H1 (cell line): Measurements from ENCODE around the gene CELSR1. TPM values are rescaled to one million over a fixed set of nuclear protein-coding genes. Genes with fewer than 3 reads are reported as not detected.

Experiments used
- KDM1A ChIP-seq: fragments of 200-600, 300-600 bp; sonication (generic); IDR thresholded peaks from 2 replicates; pipeline ENCODE4 v1.7.1; 2016; ENCODE audit warnings: mild to moderate bottlenecking, low read length, borderline replicate concordance
- RBBP5 ChIP-seq: IDR thresholded peaks from 2 replicates; pipeline ENCODE4 v1.7.1; 2012; ENCODE audit warnings: low read depth, mild to moderate bottlenecking, inconsistent platforms, low read length, moderate library complexity, borderline replicate concordance
- RFX5 ChIP-seq: IDR thresholded peaks from 2 replicates; pipeline ENCODE4 v1.6.1; 2011; ENCODE audit warnings: low read depth, low read length, improper control_type of control experiment, borderline replicate concordance
- SRF ChIP-seq: IDR thresholded peaks from 2 replicates; pipeline ENCODE4 v1.6.1; 2011; ENCODE audit warnings: mild to moderate bottlenecking, low read depth, low read length, moderate library complexity
- TAF7 ChIP-seq: optimal IDR thresholded peaks from 2 replicates; pipeline ENCODE3; 2011; ENCODE audit warnings: low read depth, mild to moderate bottlenecking, inconsistent platforms, low read length, moderate library complexity, borderline replicate concordance
- TBP ChIP-seq: IDR thresholded peaks from 2 replicates; pipeline ENCODE4 v1.6.1; 2011; ENCODE audit warnings: low read depth, low read length, improper control_type of control experiment
- TEAD4 ChIP-seq: IDR thresholded peaks from 2 replicates; pipeline ENCODE4 v1.6.1; 2012; ENCODE audit warnings: low read depth, low read length, inconsistent platforms, mixed read lengths
- polyA plus RNA-seq, 7 experiments: library from polyadenylated mRNA; depleted of rRNA in 3 of 7; stranded (reverse) in 5 of 7; unstranded in 2 of 7; fragments of >200 nt in 5 of 7; fragments of 200-250 nt in 2 of 7; gene quantifications; 1 replicate in 5 of 7; 2 replicates in 1 of 7; 4 replicates in 1 of 7; pipeline versions ENCODE4 v1.2.1 to v1.2.3, GENCODE V29; 2011 to 2013; ENCODE audit warnings: missing spikeins in 2 of 7, mixed read lengths in 2 of 7
- total RNA-seq: library from RNA; stranded (reverse); fragmentation: NEBNext Ultra II Directional; extraction: Animal tissue kit (Norgen Biotek cat#: 25700); gene quantifications from 2 replicates; pipeline ENCODE4 v1.2.1, GENCODE V29; 2021

Gene CELSR1
- total and polyA plus RNA-seq, 2 of the 8 experiments (the other 6 are each of a cell fraction or from before 2014, with no cell fraction given), result 9.0 to 12.4 TPM

- TF ChIP-seq TAF7 (no peak), TEAD4 (no peak), RFX5 (no peak), SRF (no peak), TBP (no peak), RBBP5 (no peak), KDM1A (no peak)
Measured at GRCh38 chr22:46564084-46564714, 26.8 kb upstream of the CELSR1 start (continued).
